HK-2 (cell line): ENCODE measurements around the gene TSPYL6.
"Not testable (repeated sequence)": the region's sequence is repeated elsewhere in the genome, so short reads cannot be mapped to it uniquely, and the experiment has no call there.

Experiments used
- DNase-seq: peaks from one replicate; pipeline ENCODE4 v3.0.0-alpha.2; 2018; ENCODE audit not compliant: unreplicated experiment

The TSPYL6 gene

GRCh38 chr2:54256091-54256694, at the start of gene TSPYL6:
TSPYL6 (minus strand) TSS chr2:54256229; CDS start chr2:54256151, 78 bp downstream.
- no peak for DNase-seq

GRCh38 chr2:54303631-54304030, 47.6 kb upstream of the TSPYL6 start:
- no peak for DNase-seq

DNA sequence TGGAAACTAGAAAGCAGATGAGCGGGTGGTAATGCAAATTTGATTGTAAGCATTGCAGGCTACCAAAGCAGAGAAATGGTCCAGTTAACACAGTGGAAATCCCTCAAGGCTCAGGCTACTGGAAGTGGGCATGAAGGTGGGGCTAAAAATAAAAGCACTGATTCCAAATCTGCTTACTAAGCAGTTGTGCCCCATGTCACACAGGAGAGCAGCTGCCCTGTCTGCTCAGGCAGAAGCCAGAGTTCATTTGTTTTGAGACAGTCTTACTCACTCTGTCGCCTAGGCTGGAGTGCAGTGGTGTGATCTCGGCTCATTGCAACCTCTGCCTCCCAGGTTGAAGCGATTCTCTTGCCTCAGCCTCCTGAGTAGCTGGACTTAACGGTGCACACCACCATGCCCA, 42.5 kb upstream of the TSPYL6 start:
- no peak for DNase-seq

GRCh38 chr2:54295911-54296310, 39.9 kb upstream of the TSPYL6 start:
- no peak for DNase-seq

DNA sequence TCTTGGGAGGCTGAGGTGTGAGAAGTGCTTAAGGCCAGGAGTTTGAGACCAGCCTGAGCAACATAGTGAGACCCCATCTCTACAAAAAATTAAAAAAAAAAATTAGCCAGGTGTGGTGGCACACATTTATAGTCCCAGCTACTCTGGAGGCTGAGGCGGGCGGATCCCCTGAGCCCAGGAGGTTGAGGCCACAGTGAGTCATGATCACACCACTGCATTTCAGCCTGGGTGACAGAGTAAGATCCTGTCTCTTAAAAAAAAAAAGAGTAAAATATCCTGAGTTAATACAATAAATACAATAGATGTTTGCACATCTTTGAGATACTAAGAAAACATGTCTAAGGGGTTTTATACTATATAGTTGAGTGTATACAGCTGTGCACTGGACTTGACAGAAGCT, 38.6 kb upstream of the TSPYL6 start:
- peak; percentile 10 for DNase-seq

- no peak for DNase-seq
Observed at GRCh38 chr2:54290356-54291025, 34.5 kb upstream of the TSPYL6 start.

DNA sequence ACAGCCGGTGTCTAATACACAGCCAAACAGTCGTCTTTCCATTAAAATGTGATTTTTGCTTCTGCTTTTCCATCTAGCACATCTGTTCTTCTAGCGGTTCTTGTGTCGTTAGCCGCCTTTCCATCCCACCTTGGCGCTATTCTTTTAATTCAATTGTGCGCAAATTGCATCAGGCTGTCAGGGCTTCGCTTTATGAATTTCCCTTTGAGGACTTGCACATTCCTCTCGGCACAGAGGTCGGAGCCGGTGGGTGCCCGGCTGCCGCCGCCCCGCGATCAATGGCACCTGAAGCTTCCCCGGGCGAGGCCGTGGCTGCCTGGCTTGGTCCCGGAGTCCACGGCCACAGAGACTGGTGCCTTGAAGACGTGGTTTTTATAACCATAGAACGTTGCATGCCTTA, 33.9 kb upstream of the TSPYL6 start:
- DNase-seq, result no peak

GRCh38 chr2:54287532-54287931, 31.5 kb upstream of the TSPYL6 start:
- no peak for DNase-seq

DNA sequence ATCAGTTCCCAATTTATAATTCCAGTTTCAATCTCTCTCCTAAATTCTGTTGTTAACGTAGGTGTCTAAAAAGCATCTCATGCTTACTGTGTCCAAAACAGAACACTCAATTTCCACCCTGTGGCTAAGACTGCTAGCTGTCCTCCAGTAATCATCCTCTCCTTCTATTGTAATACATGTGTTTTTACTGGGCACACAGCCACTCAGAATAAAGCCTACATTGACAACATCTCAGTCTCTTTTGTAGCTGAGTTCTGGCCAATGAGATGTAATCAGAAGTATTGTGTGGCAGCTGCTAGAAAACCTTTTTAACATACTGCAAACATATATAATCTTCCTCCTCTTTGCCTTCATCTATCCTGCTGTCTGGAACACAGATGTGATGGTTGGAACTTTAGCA, 29.4 kb upstream of the TSPYL6 start:
- no peak for DNase-seq

DNA sequence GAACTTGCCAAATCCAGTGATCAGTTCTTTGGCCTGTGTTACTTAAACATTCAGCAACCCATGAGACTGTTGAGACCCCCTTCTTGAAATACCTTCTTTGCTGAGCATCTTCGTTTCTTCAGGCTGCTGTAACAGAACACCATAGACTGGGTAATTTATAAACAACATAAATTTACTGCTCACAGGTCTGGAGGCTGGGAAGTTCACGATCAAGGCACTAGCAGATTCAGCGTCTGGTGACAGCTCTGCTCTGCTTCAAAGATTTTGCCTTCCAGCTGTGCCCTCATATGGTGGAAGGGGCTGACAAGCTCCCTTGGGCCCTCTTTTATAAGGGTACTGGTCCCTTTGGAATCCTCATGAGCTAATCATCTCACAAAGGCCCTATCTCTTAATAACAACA, 28.8 kb upstream of the TSPYL6 start:
- no peak for DNase-seq

DNA sequence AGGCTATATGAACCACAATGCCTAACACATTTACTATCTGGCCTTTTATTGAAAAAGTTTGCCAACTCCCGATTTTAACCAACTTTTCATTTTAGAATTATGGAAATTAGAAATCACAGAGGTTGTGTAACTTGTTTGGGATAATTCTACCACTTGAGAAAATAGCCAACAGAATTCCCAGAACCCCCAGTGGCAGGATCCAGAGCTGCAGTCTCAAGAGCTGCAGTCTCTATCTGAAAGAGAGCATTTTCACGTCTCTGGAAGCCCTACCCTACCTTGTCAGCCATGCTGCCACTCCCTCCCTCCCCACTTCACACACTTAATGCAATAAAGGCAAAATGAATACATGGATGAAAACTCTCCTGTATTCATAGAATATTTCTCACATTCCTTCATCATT, 23.4 kb upstream of the TSPYL6 start:
- no peak for DNase-seq

GRCh38 chr2:54275541-54275940, 19.5 kb upstream of the TSPYL6 start:
- DNase-seq, result no peak

DNA sequence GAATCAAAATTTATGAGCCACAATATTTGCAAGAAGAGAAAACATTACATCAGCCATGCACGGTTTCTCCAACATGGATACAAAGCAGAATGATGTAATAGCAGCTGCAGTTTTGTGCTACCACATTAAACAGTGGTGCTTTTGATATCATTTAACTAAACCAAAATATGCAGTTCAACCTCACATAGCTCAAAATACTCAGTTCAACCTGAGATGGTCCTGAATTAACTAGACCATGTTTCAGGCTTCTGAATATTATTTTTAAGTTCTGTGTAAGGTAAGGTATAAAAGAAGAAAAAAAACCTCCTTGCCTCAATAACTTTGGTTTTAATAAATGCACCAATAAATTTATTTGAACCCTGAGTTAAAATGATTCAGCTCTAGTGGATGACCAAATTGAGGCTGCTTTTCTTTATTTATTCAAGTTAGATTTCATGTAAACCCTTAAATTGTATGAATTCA, 18.8 kb upstream of the TSPYL6 start:
- DNase-seq, result no peak

GRCh38 chr2:54271843-54272627, 16.0 kb upstream of the TSPYL6 start:
- no peak for DNase-seq

DNA sequence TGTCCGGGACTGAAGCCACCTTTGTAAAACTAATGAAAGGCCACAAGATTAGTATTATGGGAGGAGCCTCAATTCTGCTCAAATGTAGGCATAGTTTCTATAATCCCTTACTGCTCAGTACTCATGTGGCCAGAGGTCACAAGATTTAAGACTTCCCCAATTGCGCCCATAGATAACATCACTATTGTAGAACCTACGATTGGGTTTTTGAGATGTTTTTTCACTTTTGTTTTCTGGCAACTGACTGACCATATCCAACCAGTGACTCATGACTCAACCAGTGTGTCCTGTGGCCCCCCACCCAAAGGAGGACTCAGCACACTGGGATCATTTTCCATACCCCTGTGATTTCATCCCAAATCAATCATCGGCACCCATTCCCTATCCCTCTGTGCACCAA, 15.2 kb upstream of the TSPYL6 start:
- DNase-seq, result no peak

GRCh38 chr2:54267577-54267976, 11.5 kb upstream of the TSPYL6 start:
- no peak for DNase-seq

GRCh38 chr2:54265081-54265480, 9.1 kb upstream of the TSPYL6 start:
- not testable (repeated sequence) for DNase-seq

GRCh38 chr2:54262015-54262765, 6.2 kb upstream of the TSPYL6 start:
- no peak for DNase-seq

GRCh38 chr2:54261537-54261936, 5.5 kb upstream of the TSPYL6 start:
- DNase-seq, result no peak

DNA sequence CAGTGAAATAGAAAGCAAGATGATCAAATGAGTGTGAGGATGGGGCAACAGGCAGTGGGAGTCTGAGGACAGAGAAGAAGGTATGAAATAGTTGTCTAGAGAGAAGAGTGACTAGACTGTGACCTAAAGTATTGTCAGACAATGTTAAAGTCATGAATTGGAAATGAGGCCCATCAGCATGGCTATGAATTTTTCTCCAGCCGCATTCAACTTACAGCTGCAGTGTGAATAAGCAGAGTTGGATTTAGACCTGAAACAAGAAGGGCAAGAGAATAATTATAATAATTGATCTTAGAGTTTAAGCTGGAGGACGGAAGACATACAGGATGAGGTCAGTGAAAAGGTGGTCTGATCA, 4.2 kb upstream of the TSPYL6 start:
- no peak for DNase-seq

GRCh38 chr2:54259413-54260240, 3.6 kb upstream of the TSPYL6 start:
- DNase-seq, result no peak
